H1 (cell line): ENCODE results near the gene RPRM. TPM values are rescaled to one million over a fixed set of nuclear protein-coding genes. Genes with fewer than 3 reads are reported as not detected.

Experiments used
- CTCF ChIA-PET: fragments of 300-600 bp; sonication (Branson Sonifier 250); formaldehyde crosslinking; loops from one replicate; lab custom pipeline; 2021; ENCODE audit not compliant: partially characterized antibody; lab: Charles Lee
- POLR2A ChIA-PET: fragments of 300-600 bp; sonication (Branson Sonifier 250); formaldehyde crosslinking; loops from one replicate; lab custom pipeline; 2021; ENCODE audit warnings: inconsistent platforms; ENCODE audit not compliant: partially characterized antibody; lab: Charles Lee
- DNase-seq, 2 experiments: peaks; one replicate each; pipeline versions ENCODE4 v3.0.0 to v3.0.0-alpha.2; 2010 to 2022; ENCODE audit warnings: low spot score in 2 of 2, low read depth in 1 of 2, mixed read lengths in 1 of 2
- FAIRE-seq: peaks from 2 replicates; lab custom pipeline; 2011; peaks lifted over from hg19 to GRCh38; lab: Jason Lieb, UNC
- H2AFZ ChIP-seq: 2 replicates; pipeline ENCODE4 v1.8.1; 2012; ENCODE audit warnings: low read length, inconsistent platforms
- H2AK5ac ChIP-seq: 2 replicates; pipeline ENCODE4 v1.6.1; 2013; ENCODE audit warnings: low read depth, low read length
- H2BK120ac ChIP-seq: replicated peaks from 2 replicates; pipeline ENCODE3; 2013; ENCODE audit warnings: low read depth, low read length, inconsistent platforms
- H2BK12ac ChIP-seq: 2 replicates; pipeline ENCODE4 v1.6.1; 2013; ENCODE audit warnings: low read depth, low read length
- H2BK15ac ChIP-seq: 2 replicates; pipeline ENCODE4 v1.6.1; 2013; ENCODE audit warnings: low read length
- H2BK20ac ChIP-seq: 2 replicates; pipeline ENCODE4 v1.6.1; 2013; ENCODE audit warnings: low read length
- H2BK5ac ChIP-seq: 2 replicates; pipeline ENCODE4 v1.6.1; 2013; ENCODE audit warnings: low read depth, low read length
- H3K14ac ChIP-seq: 2 replicates; pipeline ENCODE4 v1.6.1; 2013; ENCODE audit warnings: inconsistent platforms; ENCODE audit not compliant: insufficient read length
- H3K18ac ChIP-seq: 2 replicates; pipeline ENCODE4 v1.6.1; 2013; ENCODE audit warnings: low read length; ENCODE audit errors: extremely low read depth
- H3K23ac ChIP-seq: 2 replicates; pipeline ENCODE4 v1.6.1; 2013; ENCODE audit warnings: inconsistent platforms; ENCODE audit not compliant: insufficient read length
- H3K23me2 ChIP-seq: 2 replicates; pipeline ENCODE4 v1.6.1; 2013; ENCODE audit warnings: low read depth, low read length
- H3K27ac ChIP-seq: 2 replicates; pipeline ENCODE4 v1.6.1; 2011; ENCODE audit warnings: low read depth, low read length, inconsistent platforms
- H3K27me3 ChIP-seq, 4 experiments: replicated peaks in 1 of 4; 1 replicate in 1 of 4; 2 replicates in 3 of 4; pipeline versions ENCODE4 v1.6.1 to v1.8.1; 2011 to 2013; ENCODE audit warnings: low read length in 3 of 4, mild to moderate bottlenecking in 3 of 4, inconsistent platforms in 2 of 4, mixed read lengths in 2 of 4, moderate library complexity in 1 of 4; ENCODE audit not compliant: control insufficient read depth in 3 of 4, insufficient read depth in 3 of 4; ENCODE audit errors: extremely low read depth in 1 of 4
- H3K36me3 ChIP-seq, 4 experiments: 2 replicates each; pipeline versions ENCODE4 v1.6.1 to v1.8.1; 2011 to 2013; ENCODE audit warnings: mild to moderate bottlenecking in 4 of 4, low read length in 3 of 4, moderate library complexity in 2 of 4, control low read depth in 1 of 4, inconsistent platforms in 1 of 4; ENCODE audit not compliant: insufficient read depth in 4 of 4, control insufficient read depth in 2 of 4
- H3K4ac ChIP-seq: replicated peaks from 2 replicates; pipeline ENCODE3; 2013; ENCODE audit warnings: low read length, low read depth, mixed read lengths, inconsistent platforms; ENCODE audit not compliant: insufficient read length
- H3K4me1 ChIP-seq, 4 experiments: replicated peaks in 1 of 4; 1 replicate in 1 of 4; 2 replicates in 3 of 4; pipeline versions ENCODE4 v1.6.1 to v1.8.1; 2011 to 2013; ENCODE audit warnings: low read length in 3 of 4, inconsistent platforms in 2 of 4, mixed read lengths in 1 of 4; ENCODE audit not compliant: insufficient read depth in 4 of 4, control insufficient read depth in 3 of 4
- H3K4me2 ChIP-seq, 2 experiments: 2 replicates each; pipeline versions ENCODE4 v1.6.1 to v1.8.1; 2011 to 2013; ENCODE audit warnings: low read depth in 2 of 2, low read length in 2 of 2, control low read depth in 1 of 2, inconsistent platforms in 1 of 2, mild to moderate bottlenecking in 1 of 2; ENCODE audit not compliant: insufficient read depth in 1 of 2
- H3K4me3 ChIP-seq, 4 experiments: fragments of 200-600, 300-600 bp in 1 of 4; sonication (generic), shearing (Covaris generic), sonication (Bioruptor Twin) in 1 of 4; 2 replicates each; pipeline versions ENCODE4 v1.5.1 to v1.8.1; 2011 to 2016; ENCODE audit warnings: low read length in 4 of 4, low read depth in 3 of 4, control low read depth in 2 of 4, inconsistent platforms in 2 of 4, mild to moderate bottlenecking in 2 of 4, mixed read lengths in 1 of 4, moderate library complexity in 1 of 4; ENCODE audit not compliant: insufficient read depth in 2 of 4; ENCODE audit errors: extremely low read depth in 1 of 4
- H3K56ac ChIP-seq: replicated peaks from 2 replicates; pipeline ENCODE3; 2013; ENCODE audit warnings: low read depth, mild to moderate bottlenecking, mixed read lengths, low read length, inconsistent platforms; ENCODE audit not compliant: insufficient read length
- H3K79me1 ChIP-seq: 2 replicates; pipeline ENCODE4 v1.6.1; 2013; ENCODE audit warnings: low read depth, low read length, control low read depth
- H3K79me2 ChIP-seq, 2 experiments: 2 replicates each; pipeline versions ENCODE4 v1.6.1 to v1.8.1; 2012 to 2013; ENCODE audit warnings: low read length in 2 of 2, mild to moderate bottlenecking in 2 of 2, inconsistent platforms in 1 of 2; ENCODE audit not compliant: insufficient read depth in 2 of 2, control insufficient read depth in 1 of 2
- H3K9ac ChIP-seq, 4 experiments: replicated peaks in 1 of 4; 1 replicate in 1 of 4; 2 replicates in 3 of 4; pipeline versions ENCODE4 v1.6.1 to v1.8.1; 2011 to 2013; ENCODE audit warnings: low read depth in 3 of 4, low read length in 3 of 4, control low read depth in 2 of 4, mild to moderate bottlenecking in 2 of 4, moderate library complexity in 2 of 4, inconsistent platforms in 1 of 4; ENCODE audit errors: extremely low read depth in 1 of 4
- H3K9me3 ChIP-seq, 2 experiments: 2 replicates each; pipeline versions ENCODE4 v1.6.1 to v1.8.1; 2012 to 2013; ENCODE audit warnings: mild to moderate bottlenecking in 2 of 2, moderate library complexity in 2 of 2, control low read depth in 1 of 2, inconsistent platforms in 1 of 2, low read depth in 1 of 2, low read length in 1 of 2, mixed read lengths in 1 of 2; ENCODE audit not compliant: insufficient read depth in 2 of 2
- H4K20me1 ChIP-seq, 2 experiments: replicated peaks in 1 of 2; 2 replicates each; pipeline versions ENCODE3 to v1.8.1; 2011 to 2013; ENCODE audit warnings: inconsistent platforms in 2 of 2, low read length in 2 of 2, mild to moderate bottlenecking in 1 of 2; ENCODE audit not compliant: insufficient read depth in 2 of 2, control insufficient read depth in 1 of 2
- H4K5ac ChIP-seq: 2 replicates; pipeline ENCODE4 v1.6.1; 2013; ENCODE audit warnings: low read length, low read depth, mixed read lengths, inconsistent platforms; ENCODE audit not compliant: insufficient read length
- H4K8ac ChIP-seq: 2 replicates; pipeline ENCODE4 v1.8.0; 2013; ENCODE audit warnings: mild to moderate bottlenecking, moderate library complexity, low read length, inconsistent platforms; ENCODE audit not compliant: insufficient read depth; ENCODE audit errors: extremely low read depth
- H4K91ac ChIP-seq: replicated peaks from 2 replicates; pipeline ENCODE3; 2013; ENCODE audit warnings: low read length, mixed read lengths, inconsistent platforms; ENCODE audit not compliant: insufficient read length
- CBX5 ChIP-seq: fragments of 300-800, 300-1000 bp; sonication (generic); IDR thresholded peaks from 2 replicates; pipeline ENCODE4 v1.7.1; 2016; ENCODE audit warnings: antibody characterized with exemption, low read length, low read depth
- GTF2F1 ChIP-seq: IDR thresholded peaks from 2 replicates; pipeline ENCODE4 v1.6.1; 2012; ENCODE audit warnings: low read depth, low read length, improper control_type of control experiment, borderline replicate concordance
- KDM5A ChIP-seq: fragments of 200-600 bp; IDR thresholded peaks from 2 replicates; pipeline ENCODE4 v1.7.1; 2012; ENCODE audit warnings: mild to moderate bottlenecking, low read length, inconsistent platforms, mixed read lengths
- POLR2A ChIP-seq, 2 experiments: IDR thresholded peaks; 1 replicate in 1 of 2; 2 replicates in 1 of 2; pipeline ENCODE4 v1.6.1; 2011; ENCODE audit warnings: low read depth in 2 of 2, low read length in 2 of 2, mild to moderate bottlenecking in 2 of 2; ENCODE audit errors: control extremely low read depth in 1 of 2
- RNF2 ChIP-seq: fragments of 200-900, 300-1000 bp; sonication (generic); IDR thresholded peaks from 2 replicates; pipeline ENCODE4 v1.7.1; 2016; ENCODE audit warnings: borderline replicate concordance, low read depth, mild to moderate bottlenecking, antibody characterized with exemption, low read length; ENCODE audit not compliant: poor library complexity, severe bottlenecking; ENCODE audit errors: missing control alignments
- SP4 ChIP-seq: IDR thresholded peaks from 2 replicates; pipeline ENCODE4 v1.6.1; 2012; ENCODE audit warnings: low read length, inconsistent platforms
- TCF12 ChIP-seq: IDR thresholded peaks from 2 replicates; pipeline ENCODE4 v1.6.1; 2011; ENCODE audit warnings: low read depth, mild to moderate bottlenecking, low read length
- YY1 ChIP-seq: IDR thresholded peaks from 2 replicates; pipeline ENCODE4 v1.6.1; 2011; ENCODE audit warnings: low read depth, mild to moderate bottlenecking, low read length
- WGBS, 2 experiments: shearing (Covaris generic) in 1 of 2; methylation state at CpG; one replicate each; pipeline versions ENCODE4 v1.1.6 to v1.1.7; 2013 to 2015; ENCODE audit warnings: low lambda C conversion rate in 2 of 2, mixed read lengths in 2 of 2, inconsistent platforms in 1 of 2, low coverage in 1 of 2, missing lambda C conversion rate in 1 of 2; ENCODE audit not compliant: insufficient replicate concordance in 2 of 2, insufficient coverage in 1 of 2, insufficient read length in 1 of 2; ENCODE audit errors: extremely low coverage in 1 of 2, missing lambda C conversion rate in 1 of 2; 5-methylcytosine and 5-hydroxymethylcytosine counted together
- polyA plus RNA-seq, 7 experiments: library from polyadenylated mRNA; depleted of rRNA in 3 of 7; stranded (reverse) in 5 of 7; unstranded in 2 of 7; fragments of >200 nt in 5 of 7; fragments of 200-250 nt in 2 of 7; gene quantifications; 1 replicate in 5 of 7; 2 replicates in 1 of 7; 4 replicates in 1 of 7; pipeline versions ENCODE4 v1.2.1 to v1.2.3, GENCODE V29; 2011 to 2013; ENCODE audit warnings: missing spikeins in 2 of 7, mixed read lengths in 2 of 7
- total RNA-seq: library from RNA; stranded (reverse); fragmentation: NEBNext Ultra II Directional; extraction: Animal tissue kit (Norgen Biotek cat#: 25700); gene quantifications from 2 replicates; pipeline ENCODE4 v1.2.1, GENCODE V29; 2021

Gene RPRM
- total and polyA plus RNA-seq, 2 of the 8 experiments (the other 6 are each of a cell fraction or from before 2014, with no cell fraction given), result 11.0 to 16.3 TPM

GRCh38 chr2:153433403-153433802 is 45.2 kb downstream of the RPRM start:
- POLR2A ChIA-PET, result no interaction called here
- no peaks in the 10 kb centered on the region for H3K79me1 ChIP-seq
- peaks cover 0 to 6% (median 2%) of the 10 kb centered on the region in 4 experiments; a peak in 4 of 7 replicates for H3K4me1 ChIP-seq
- H3K79me2 ChIP-seq, result no peaks in the 10 kb centered on the region
- no peak for DNase-seq
- no peak overlapping the region for H3K4ac ChIP-seq
- H3K14ac ChIP-seq, result no peak overlapping the region
- no peaks in the 10 kb centered on the region for H3K23me2 ChIP-seq
- no peak overlapping the region for H3K4me3 ChIP-seq
- H2BK12ac ChIP-seq, result no peak overlapping the region
- no peak overlapping the region for H2AK5ac ChIP-seq
- CTCF ChIA-PET, result no interaction called here
- no peak overlapping the region for H2BK20ac ChIP-seq
- H2AFZ ChIP-seq, result no peak overlapping the region
- H3K36me3 ChIP-seq, result no peaks in the 10 kb centered on the region
- WGBS, 2 experiments, result 91% methylated on average over 3 of the region's 3 CpGs; no CpG with 5 or more reads in 1 of the 2 experiments
- no peak overlapping the region for H2BK15ac ChIP-seq
- no peaks in the 10 kb centered on the region for H3K9me3 ChIP-seq
- no peak overlapping the region for H3K18ac ChIP-seq
- H3K4me2 ChIP-seq, result no peak overlapping the region
- TF ChIP-seq POLR2A (IDR thresholded peaks at IDR 0.05; ENCODE audit: control extremely low read depth in 1 of 2, low read depth in 2 of 2, low read length in 2 of 2) (no peak), RNF2 (no peak), SP4 (no peak), GTF2F1 (no peak), CBX5 (no peak), TCF12 (no peak), KDM5A (no peak), YY1 (no peak)
- TF ChIP-seq, all 59 proteins: peak for 0
- Histone ChIP-seq H2BK5ac (no peak overlapping the region), H4K20me1 (no peaks in the 10 kb centered on the region), H3K27me3 (no peaks in the 10 kb centered on the region), H4K5ac (no peak overlapping the region), H4K8ac (no peak overlapping the region), H3K9ac (no peak overlapping the region), H2BK120ac (no peak overlapping the region), H3K27ac (no peak overlapping the region), H3K56ac (no peak overlapping the region), H4K91ac (no peak overlapping the region), H3K23ac (no peak overlapping the region)
- FAIRE-seq, result no peak
